Brain microvascular endothelial cell (primary cell): ENCODE measurements around the gene CARMIL1.

Experiments used
- DNase-seq: peaks from one replicate; pipeline ENCODE4 v3.0.0-alpha.2; 2020
- H3K27ac ChIP-seq: fragments of 250-450 bp; sonication (Bioruptor Pico); 2 replicates; pipeline ENCODE4 v1.5.1; 2020; ENCODE audit warnings: mild to moderate bottlenecking, moderate library complexity
- H3K27me3 ChIP-seq: fragments of 250-450 bp; sonication (Bioruptor Pico); replicated peaks from 2 replicates; pipeline ENCODE4 v1.5.1; 2020; ENCODE audit warnings: mild to moderate bottlenecking
- H3K36me3 ChIP-seq: fragments of 250-450 bp; sonication (Bioruptor Pico); replicated peaks from 2 replicates; pipeline ENCODE4 v1.5.1; 2020; ENCODE audit warnings: mild to moderate bottlenecking
- H3K4me3 ChIP-seq: 2 replicates; pipeline ENCODE4 v1.5.1; 2011; ENCODE audit warnings: low read depth, mild to moderate bottlenecking, control low read depth, low read length, moderate library complexity
- CTCF ChIP-seq: IDR thresholded peaks from 2 replicates; pipeline ENCODE4 v1.5.1; 2011; ENCODE audit warnings: low read depth, mild to moderate bottlenecking, moderate library complexity, low read length, control low read depth, inconsistent platforms; ENCODE audit errors: missing control alignments
- in situ Hi-C: cut with HindIII; loops from 2 replicates; pipeline ENCODE4 v1.10.0; 2017; ENCODE audit warnings: low sequenced_read_pairs, low pct_ligation_motif_present

Gene CARMIL1

GRCh38 chr6:25287941-25288340, 8.8 kb downstream of the CARMIL1 start:
- no peak for TF ChIP-seq CTCF
- no peak for DNase-seq
- Histone ChIP-seq H3K4me3 (no peak overlapping the region), H3K36me3 (no peaks in the 10 kb centered on the region), H3K27ac (no peak overlapping the region), H3K27me3 (no peaks in the 10 kb centered on the region)
- in situ Hi-C loops = no loop called here

GRCh38 chr6:25288518-25288917, 9.3 kb downstream of the CARMIL1 start:
- in situ Hi-C loops = no loop called here
- no peak overlapping the region for H3K27ac ChIP-seq
- TF ChIP-seq CTCF = no peak
- H3K27me3 ChIP-seq = no peaks in the 10 kb centered on the region
- H3K4me3 ChIP-seq = no peak overlapping the region
- H3K36me3 ChIP-seq = no peaks in the 10 kb centered on the region
- no peak for DNase-seq

DNA sequence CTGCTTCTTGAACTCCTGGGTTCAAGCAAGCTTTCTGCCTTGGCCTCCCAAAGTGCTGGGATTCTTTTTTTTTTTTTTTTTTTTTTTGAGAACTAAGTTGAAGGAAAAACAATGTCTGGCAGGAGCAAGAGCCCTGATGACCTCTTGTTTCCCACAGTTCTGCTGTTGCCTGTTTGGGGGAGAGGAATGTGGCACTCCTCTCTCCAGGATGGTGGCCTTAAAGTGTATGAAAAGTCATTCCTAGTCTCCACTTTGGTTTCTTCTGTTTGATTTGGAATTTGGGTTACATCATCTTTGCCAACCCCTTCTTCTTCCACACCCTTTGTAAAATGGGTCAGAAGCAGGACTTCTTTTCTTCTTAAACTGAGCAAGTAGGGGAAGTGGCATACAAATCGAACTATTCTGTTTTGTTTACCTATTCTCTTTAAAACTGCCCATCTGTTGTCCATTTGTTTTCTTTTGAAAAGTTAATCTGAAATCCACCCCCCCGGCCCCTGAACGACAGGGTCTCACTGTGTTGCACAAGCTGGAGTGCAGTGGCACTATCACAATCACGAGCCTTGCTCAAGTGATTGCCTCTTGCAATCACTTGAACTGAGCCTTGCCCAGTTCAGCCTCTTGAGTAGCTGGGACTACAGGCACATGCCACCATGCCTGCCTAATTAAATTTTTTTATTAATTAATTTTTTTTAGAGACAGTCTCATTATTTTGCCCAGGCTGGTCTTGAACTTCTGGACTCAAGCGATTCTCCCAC, 11.3 kb downstream of the CARMIL1 start:
- H3K4me3 ChIP-seq = no peak overlapping the region
- in situ Hi-C loops = no loop called here
- TF ChIP-seq CTCF = no peak
- no peaks in the 10 kb centered on the region for H3K27me3 ChIP-seq
- H3K36me3 ChIP-seq = no peaks in the 10 kb centered on the region
- H3K27ac ChIP-seq = no peak overlapping the region
- no peak for DNase-seq

DNA sequence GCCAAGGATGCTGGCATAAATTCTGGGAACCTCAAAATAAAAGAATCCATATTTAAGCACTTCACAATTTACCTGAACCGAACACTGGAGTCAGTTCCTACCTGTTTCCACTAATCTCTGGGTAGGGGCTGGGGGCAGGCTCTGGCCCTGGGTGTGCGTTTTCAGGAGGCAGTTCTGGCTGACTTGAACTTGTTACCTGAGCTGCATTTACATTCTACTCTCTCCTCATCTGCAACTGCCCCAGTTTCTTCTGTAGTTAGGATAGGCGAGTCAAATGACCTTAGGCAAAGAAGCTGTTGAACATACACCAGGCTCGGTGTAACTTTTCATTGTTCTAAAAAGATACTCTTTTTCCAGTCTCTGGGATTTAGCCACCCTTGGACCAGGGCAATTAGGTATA, 13.2 kb downstream of the CARMIL1 start:
- H3K27ac ChIP-seq = no peak overlapping the region
- no peak for TF ChIP-seq CTCF
- no peaks in the 10 kb centered on the region for H3K27me3 ChIP-seq
- in situ Hi-C loops = no loop called here
- no peak for DNase-seq
- no peaks in the 10 kb centered on the region for H3K36me3 ChIP-seq
- no peak overlapping the region for H3K4me3 ChIP-seq

DNA sequence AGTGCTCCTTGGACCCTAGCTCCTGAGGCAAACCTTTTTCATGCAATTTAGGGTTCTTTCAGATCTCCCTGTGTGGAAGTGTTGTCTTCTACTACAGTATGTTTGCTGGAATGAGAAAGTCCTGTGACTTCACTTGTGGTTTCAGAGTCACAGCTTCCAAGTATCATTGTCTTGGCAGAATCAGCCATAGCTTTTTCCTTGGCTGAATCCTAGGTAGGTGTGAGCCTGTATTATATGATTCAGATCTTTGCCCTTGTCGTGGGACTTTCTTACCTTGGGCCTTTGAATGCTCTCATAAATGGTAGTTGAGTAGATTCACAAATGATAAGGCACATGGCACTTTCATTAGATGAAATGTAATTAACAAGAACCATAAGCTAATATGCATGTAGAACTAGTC, 16.5 kb downstream of the CARMIL1 start:
- TF ChIP-seq CTCF = no peak
- in situ Hi-C loops = no loop called here
- Histone ChIP-seq H3K27me3 (no peaks in the 10 kb centered on the region), H3K4me3 (no peak overlapping the region), H3K36me3 (no peaks in the 10 kb centered on the region), H3K27ac (no peak overlapping the region)
- DNase-seq = no peak
